GM10266 (cell line): ENCODE data around the gene ZBTB5.

ENCODE experiments used
- DNase-seq: peaks from one replicate; pipeline ENCODE4 v3.0.0; 2012; ENCODE audit errors: extremely low spot score
- CTCF ChIP-seq: IDR thresholded peaks from 2 replicates; pipeline ENCODE4 v1.5.1; 2012; ENCODE audit warnings: mild to moderate bottlenecking, low read depth; ENCODE audit not compliant: control insufficient read depth, insufficient read depth; ENCODE audit errors: missing control alignments

The ZBTB5 gene

GRCh38 chr9:37423508-37423907, 41.7 kb downstream of the ZBTB5 start:
- no peak for DNase-seq
- no peak for TF ChIP-seq CTCF

GRCh38 chr9:37422289-37423104, 42.8 kb downstream of the ZBTB5 start, which contains the start of gene GRHPR:
TSS of gene GRHPR (plus strand) at chr9:37422696. CDS start at chr9:37422751, 55 bp downstream.
- DNase-seq = peak; percentile 91
- TF ChIP-seq CTCF = no peak

GRCh38 chr9:37421914-37422288, 43.3 kb downstream of the ZBTB5 start:
- DNase-seq = peak; percentile 38
- TF ChIP-seq CTCF = no peak

- no peak for TF ChIP-seq CTCF
- DNase-seq = no peak
Observed at GRCh38 chr9:37420271-37421215, 44.7 kb downstream of the ZBTB5 start.

GRCh38 chr9:37419204-37419603, 46.0 kb downstream of the ZBTB5 start:
- no peak for TF ChIP-seq CTCF
- DNase-seq = no peak

GRCh38 chr9:37417857-37418618, 47.2 kb downstream of the ZBTB5 start:
- TF ChIP-seq CTCF = no peak

More at GRCh38 chr9:37417857-37418618, 47.2 kb downstream of the ZBTB5 start:
- DNase-seq = no peak
